GM21528 (cell line): ENCODE data around the gene PLEKHM2.

Source experiments
- ATAC-seq: cut with Tn5 transposase; IDR thresholded peaks from one replicate; pipeline ENCODE4 v1.9.1; 2021; ENCODE audit warnings: mild to moderate bottlenecking, moderate library complexity; ENCODE audit not compliant: unreplicated experiment, low FRiP score

Gene PLEKHM2

GRCh38 chr1:15737324-15738319, 53.5 kb downstream of the PLEKHM2 start:
- no peak for ATAC-seq

GRCh38 chr1:15738416-15739113, 54.4 kb downstream of the PLEKHM2 start:
- no peak for ATAC-seq

GRCh38 chr1:15739259-15739658, 55.1 kb downstream of the PLEKHM2 start:
- no peak for ATAC-seq

- ATAC-seq: no peak
Observed at GRCh38 chr1:15739745-15740144, 55.6 kb downstream of the PLEKHM2 start.

- ATAC-seq: peak; percentile 68
Observed at GRCh38 chr1:15740924-15741850, 57.1 kb downstream of the PLEKHM2 start.

- no peak for ATAC-seq
Observed at GRCh38 chr1:15742339-15742801, 58.2 kb downstream of the PLEKHM2 start, which contains the start of gene TMEM82. Gene TMEM82, plus strand, starts transcription at chr1:15742499. Its CDS starts 61 bp downstream, at chr1:15742560.

GRCh38 chr1:15744122-15744679, 60.1 kb downstream of the PLEKHM2 start:
- no peak for ATAC-seq

- no peak for ATAC-seq
Observed at GRCh38 chr1:15747378-15747777, 63.3 kb downstream of the PLEKHM2 start.

GRCh38 chr1:15748264-15748663, 64.1 kb downstream of the PLEKHM2 start:
- no peak for ATAC-seq

GRCh38 chr1:15748690-15749398, 64.7 kb downstream of the PLEKHM2 start:
- ATAC-seq: no peak

- no peak for ATAC-seq
Observed at GRCh38 chr1:15749399-15750291, 65.5 kb downstream of the PLEKHM2 start.

GRCh38 chr1:15750924-15751323, 66.8 kb downstream of the PLEKHM2 start:
- ATAC-seq: no peak

- ATAC-seq: no peak
Observed at GRCh38 chr1:15751717-15752116, 67.6 kb downstream of the PLEKHM2 start.

- ATAC-seq: no peak
Observed at GRCh38 chr1:15753776-15754175, 69.7 kb downstream of the PLEKHM2 start.

- ATAC-seq: no peak
Observed at GRCh38 chr1:15755021-15755645, 71.0 kb downstream of the PLEKHM2 start.

- ATAC-seq: no peak
Observed at GRCh38 chr1:15755646-15756040, 71.5 kb downstream of the PLEKHM2 start.

GRCh38 chr1:15756143-15757015, 72.3 kb downstream of the PLEKHM2 start:
- no peak for ATAC-seq
